ENCODE measurements around the gene SIGLEC1. TPM values are rescaled to one million over a fixed set of nuclear protein-coding genes. Genes with fewer than 3 reads are reported as not detected.

The SIGLEC1 gene
- total RNA-seq, 1 donor from 2014 or later, result not detected

DNA sequence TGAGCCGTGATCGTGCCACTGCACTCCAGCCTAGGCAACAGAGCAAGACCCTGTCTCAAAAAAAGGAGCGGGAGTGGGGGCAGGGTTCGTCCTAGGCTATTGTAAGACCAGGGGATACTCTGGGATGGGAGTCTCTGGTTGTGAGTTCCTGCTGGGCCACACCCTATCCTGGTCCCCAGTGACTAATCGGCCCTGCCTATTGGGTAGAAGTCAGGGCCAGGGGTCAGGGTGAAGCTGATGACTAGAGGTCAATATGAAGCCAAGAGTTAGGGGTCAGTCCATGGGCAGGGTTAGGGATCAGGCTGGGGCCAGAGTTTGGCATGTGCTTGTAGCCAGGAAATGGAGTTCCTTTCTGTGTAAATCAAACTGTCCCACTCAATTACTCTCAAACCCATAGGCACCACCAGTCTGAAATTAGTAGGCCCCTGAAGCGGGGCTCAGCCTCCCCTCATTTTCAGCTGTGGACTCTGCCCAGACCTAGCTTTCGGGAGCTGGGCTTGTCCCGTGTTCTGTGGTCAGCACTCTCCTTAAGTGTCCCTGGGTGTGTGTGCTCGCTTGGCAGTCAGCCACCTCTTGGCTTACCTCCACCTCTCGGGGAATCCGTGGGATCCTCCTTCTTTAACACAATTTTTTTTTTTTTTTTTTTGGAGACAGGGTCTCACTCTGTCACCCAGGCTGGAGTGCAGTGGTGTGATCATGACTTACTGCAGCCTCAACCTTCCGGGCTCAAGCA, 21.9 kb upstream of the SIGLEC1 start:
- TF ChIP-seq, protein P1, sequence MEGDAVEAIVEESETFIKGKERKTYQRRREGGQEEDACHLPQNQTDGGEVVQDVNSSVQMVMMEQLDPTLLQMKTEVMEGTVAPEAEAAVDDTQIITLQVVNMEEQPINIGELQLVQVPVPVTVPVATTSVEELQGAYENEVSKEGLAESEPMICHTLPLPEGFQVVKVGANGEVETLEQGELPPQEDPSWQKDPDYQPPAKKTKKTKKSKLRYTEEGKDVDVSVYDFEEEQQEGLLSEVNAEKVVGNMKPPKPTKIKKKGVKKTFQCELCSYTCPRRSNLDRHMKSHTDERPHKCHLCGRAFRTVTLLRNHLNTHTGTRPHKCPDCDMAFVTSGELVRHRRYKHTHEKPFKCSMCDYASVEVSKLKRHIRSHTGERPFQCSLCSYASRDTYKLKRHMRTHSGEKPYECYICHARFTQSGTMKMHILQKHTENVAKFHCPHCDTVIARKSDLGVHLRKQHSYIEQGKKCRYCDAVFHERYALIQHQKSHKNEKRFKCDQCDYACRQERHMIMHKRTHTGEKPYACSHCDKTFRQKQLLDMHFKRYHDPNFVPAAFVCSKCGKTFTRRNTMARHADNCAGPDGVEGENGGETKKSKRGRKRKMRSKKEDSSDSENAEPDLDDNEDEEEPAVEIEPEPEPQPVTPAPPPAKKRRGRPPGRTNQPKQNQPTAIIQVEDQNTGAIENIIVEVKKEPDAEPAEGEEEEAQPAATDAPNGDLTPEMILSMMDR (IDR thresholded peaks at IDR 0.05; ENCODE audit: unreplicated experiment), result no peak
- Mint-ChIP-seq H3K36me3 (ENCODE audit: insufficient read depth) (no peaks in the 10 kb centered on the region), H3K4me1 (ENCODE audit: low read depth) (peaks cover 12% of the 10 kb centered on the region), H3K27ac (no peak overlapping the region), H3K9me3 (ENCODE audit: low read depth) (no peaks in the 10 kb centered on the region), H3K4me3 (ENCODE audit: low read depth) (no peak overlapping the region), H3K27me3 (peaks cover 54% of the 10 kb centered on the region)
- no peak for DNase-seq (ENCODE audit: low spot score, unreplicated experiment)

DNA sequence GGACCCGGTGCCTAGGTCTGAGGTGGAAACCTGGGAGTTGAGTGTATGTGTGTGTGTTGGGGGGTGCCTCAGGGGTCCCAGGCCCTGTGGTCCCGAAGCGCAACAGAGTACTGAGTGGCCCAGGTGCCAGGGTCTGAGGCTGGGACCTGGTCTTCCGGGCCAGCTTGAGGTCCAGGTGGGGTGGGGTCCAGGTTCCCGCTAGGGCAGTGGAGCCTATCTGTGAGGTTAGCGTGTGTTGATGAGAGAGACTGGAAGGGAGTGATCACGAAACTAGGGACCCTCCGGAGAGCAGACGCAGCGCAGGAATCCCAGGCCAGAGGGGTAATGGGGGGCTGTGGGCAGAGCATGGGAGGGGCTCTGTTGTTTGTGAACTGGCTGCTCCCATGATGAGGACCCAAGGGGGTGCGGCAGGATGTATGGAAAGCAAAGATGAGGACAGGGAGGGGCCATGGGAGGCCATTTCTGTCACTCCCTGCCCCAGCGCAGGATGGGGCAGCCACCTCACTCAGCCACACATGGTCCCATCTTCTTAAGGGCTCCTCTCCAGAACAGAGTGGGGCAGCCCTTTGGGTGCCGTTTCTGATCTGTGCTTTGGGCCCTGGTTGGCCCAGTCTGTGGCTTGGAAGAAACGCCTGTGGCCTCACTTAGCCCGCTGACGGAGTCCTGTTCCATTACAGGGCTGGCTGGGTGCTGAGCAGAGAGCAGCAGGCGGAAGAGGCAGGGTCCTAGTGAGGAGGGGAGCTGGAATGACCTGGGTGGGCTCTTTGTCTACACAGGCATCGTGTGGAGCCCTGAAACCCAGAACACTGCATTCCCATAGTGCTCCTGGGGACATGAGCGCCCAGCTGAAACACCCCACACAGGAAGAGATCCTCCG, 21.0 kb upstream of the SIGLEC1 start:
- H3K27ac Mint-ChIP-seq, result no peak overlapping the region
- no peak overlapping the region for H3K4me3 Mint-ChIP-seq (ENCODE audit: low read depth)
- TF ChIP-seq, protein P1 (IDR thresholded peaks at IDR 0.05; ENCODE audit: unreplicated experiment), result no peak
- no peaks in the 10 kb centered on the region for H3K9me3 Mint-ChIP-seq (ENCODE audit: low read depth)
- peaks cover 56% of the 10 kb centered on the region for H3K27me3 Mint-ChIP-seq
- DNase-seq (ENCODE audit: low spot score, unreplicated experiment), result no peak
- H3K36me3 Mint-ChIP-seq (ENCODE audit: insufficient read depth), result no peaks in the 10 kb centered on the region
- peaks cover 11% of the 10 kb centered on the region for H3K4me1 Mint-ChIP-seq (ENCODE audit: low read depth)

DNA sequence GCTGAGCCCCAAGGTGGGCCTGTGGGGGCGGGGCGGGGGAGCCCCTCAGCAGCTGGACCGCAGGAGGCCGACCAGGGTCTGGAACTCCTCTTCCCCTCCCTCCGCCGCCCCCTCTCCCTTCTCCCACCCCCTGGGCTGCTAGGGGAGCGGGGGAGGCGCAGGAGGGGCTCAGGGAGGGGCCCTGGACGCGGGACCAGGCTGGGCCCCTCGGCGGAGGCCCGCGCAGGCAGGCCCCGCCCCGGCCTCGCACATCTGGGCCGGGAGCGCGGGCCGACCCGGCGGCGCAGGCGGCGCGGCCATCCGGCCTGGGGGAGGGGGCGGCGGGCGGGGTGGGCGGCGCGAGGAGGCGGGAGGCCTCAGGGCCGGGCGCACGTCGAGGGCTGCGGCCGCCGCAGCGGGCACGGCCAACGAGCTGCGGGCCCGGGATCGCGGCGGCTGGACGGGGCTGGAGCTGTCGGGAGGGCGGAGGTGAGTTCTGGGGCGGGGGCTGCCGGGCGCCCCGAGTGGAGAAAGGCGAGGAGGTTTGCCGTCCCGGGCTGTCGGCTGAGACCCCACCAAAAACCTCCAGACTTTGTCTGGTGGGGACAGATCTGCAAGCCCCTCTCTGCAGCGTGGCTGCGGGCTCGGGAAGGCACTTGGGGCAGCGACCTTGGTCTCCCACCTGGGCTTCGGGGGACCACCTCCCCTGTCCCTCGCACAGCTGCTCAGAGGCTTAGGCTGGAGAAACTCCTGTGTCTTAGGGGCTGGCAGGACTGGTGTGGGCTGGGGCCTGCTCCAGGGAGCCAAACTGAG, 20.1 kb upstream of the SIGLEC1 start, which contains the start of gene HSPA12B:
Gene HSPA12B, plus strand, starts transcription at position 359 of the 792 bp plus-strand sequence. CDS start 5,990 bp downstream, outside the sequence.
- Mint-ChIP-seq H3K9me3 (ENCODE audit: low read depth) (no peaks in the 10 kb centered on the region), H3K4me1 (ENCODE audit: low read depth) (peaks cover 7% of the 10 kb centered on the region), H3K27me3 (peaks cover 60% of the 10 kb centered on the region), H3K27ac (no peak within 1 kb of the TSS), H3K4me3 (ENCODE audit: low read depth) (no peak within 1 kb of the TSS), H3K36me3 (ENCODE audit: insufficient read depth) (no peaks in the 10 kb centered on the region)
- TF ChIP-seq, protein P1 (IDR thresholded peaks at IDR 0.05; ENCODE audit: unreplicated experiment), result no peak
- DNase-seq (ENCODE audit: low spot score, unreplicated experiment), result no peak

DNA sequence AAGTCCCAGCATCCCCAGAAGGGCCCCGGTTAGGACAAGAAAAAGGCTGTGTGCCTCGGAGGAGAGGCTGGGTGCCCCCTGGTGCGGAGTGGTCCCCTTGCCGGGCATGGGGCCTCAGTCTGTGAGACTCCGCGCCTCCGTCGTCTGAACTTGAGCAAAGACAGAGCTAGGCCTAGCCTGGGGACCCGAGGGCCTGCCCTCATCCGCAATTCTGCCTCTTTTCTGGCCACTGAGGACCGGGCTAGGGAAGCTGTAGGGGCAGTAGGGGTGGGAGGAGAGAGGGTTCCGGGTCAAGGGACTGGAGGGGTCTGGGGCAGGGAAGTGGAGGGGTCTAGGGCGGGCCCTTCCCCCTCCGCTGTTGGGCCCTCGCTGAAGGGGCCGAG, 19.5 kb upstream of the SIGLEC1 start:
- TF ChIP-seq, protein P1 (IDR thresholded peaks at IDR 0.05; ENCODE audit: unreplicated experiment), result no peak
- DNase-seq (ENCODE audit: low spot score, unreplicated experiment), result no peak
- Mint-ChIP-seq H3K27ac (no peak overlapping the region), H3K27me3 (peaks cover 64% of the 10 kb centered on the region), H3K9me3 (ENCODE audit: low read depth) (no peaks in the 10 kb centered on the region), H3K4me3 (ENCODE audit: low read depth) (no peak overlapping the region), H3K4me1 (ENCODE audit: low read depth) (peaks cover 7% of the 10 kb centered on the region), H3K36me3 (ENCODE audit: insufficient read depth) (no peaks in the 10 kb centered on the region)
